ENCODE measurements around the gene KIF2B. TPM values are rescaled to one million over a fixed set of nuclear protein-coding genes. Genes with fewer than 3 reads are reported as not detected.

The KIF2B gene, protein sequence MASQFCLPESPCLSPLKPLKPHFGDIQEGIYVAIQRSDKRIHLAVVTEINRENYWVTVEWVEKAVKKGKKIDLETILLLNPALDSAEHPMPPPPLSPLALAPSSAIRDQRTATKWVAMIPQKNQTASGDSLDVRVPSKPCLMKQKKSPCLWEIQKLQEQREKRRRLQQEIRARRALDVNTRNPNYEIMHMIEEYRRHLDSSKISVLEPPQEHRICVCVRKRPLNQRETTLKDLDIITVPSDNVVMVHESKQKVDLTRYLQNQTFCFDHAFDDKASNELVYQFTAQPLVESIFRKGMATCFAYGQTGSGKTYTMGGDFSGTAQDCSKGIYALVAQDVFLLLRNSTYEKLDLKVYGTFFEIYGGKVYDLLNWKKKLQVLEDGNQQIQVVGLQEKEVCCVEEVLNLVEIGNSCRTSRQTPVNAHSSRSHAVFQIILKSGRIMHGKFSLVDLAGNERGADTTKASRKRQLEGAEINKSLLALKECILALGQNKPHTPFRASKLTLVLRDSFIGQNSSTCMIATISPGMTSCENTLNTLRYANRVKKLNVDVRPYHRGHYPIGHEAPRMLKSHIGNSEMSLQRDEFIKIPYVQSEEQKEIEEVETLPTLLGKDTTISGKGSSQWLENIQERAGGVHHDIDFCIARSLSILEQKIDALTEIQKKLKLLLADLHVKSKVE
- total RNA-seq (ENCODE audit: low replicate concordance), result not detected in 2 replicates

DNA sequence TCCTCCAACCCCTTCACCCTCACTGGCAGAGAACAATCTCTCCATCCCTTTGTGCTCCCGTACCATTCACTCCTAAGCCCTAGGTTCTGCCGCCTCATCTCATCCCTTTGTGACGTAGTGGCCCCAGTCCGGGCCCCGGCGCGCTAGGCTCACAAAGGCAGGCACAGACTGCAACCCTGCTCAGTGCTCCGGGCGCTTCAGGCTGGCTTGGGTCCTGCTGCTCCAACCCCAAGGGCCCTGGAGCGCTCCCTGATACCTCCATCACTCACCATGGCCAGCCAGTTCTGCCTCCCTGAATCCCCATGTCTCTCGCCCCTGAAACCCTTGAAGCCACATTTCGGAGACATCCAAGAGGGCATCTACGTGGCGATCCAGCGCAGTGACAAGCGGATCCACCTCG lies at the start of gene KIF2B:
KIF2B (plus strand) TSS at position 164 of the 400 bp plus-strand sequence; CDS start at position 271, 107 bp downstream.
- Histone ChIP-seq H4K20me1 (ENCODE audit: low read depth) (no peaks in the 10 kb centered on the region), H3K4me3 (no peak within 1 kb of the TSS), H3K79me2 (ENCODE audit: low read depth) (no peaks in the 10 kb centered on the region), H3K9me3 (ENCODE audit: low read depth) (no peaks in the 10 kb centered on the region), H2AFZ (replicated peaks) (no peak within 1 kb of the TSS), H3K27me3 (no peaks in the 10 kb centered on the region), H3K27ac (no peak within 1 kb of the TSS), H3K4me2 (no peak within 1 kb of the TSS), H3K4me1 (no peaks in the 10 kb centered on the region), H3F3A (ENCODE audit: low read depth) (no peaks in the 10 kb centered on the region), H3K9ac (no peak within 1 kb of the TSS), H3K36me3 (no peaks in the 10 kb centered on the region)
- H3K4me1 Mint-ChIP-seq, result peaks cover 5% of the 10 kb centered on the region
- no peaks in the 10 kb centered on the region for H3K36me3 Mint-ChIP-seq
- TF ChIP-seq, protein P1, sequence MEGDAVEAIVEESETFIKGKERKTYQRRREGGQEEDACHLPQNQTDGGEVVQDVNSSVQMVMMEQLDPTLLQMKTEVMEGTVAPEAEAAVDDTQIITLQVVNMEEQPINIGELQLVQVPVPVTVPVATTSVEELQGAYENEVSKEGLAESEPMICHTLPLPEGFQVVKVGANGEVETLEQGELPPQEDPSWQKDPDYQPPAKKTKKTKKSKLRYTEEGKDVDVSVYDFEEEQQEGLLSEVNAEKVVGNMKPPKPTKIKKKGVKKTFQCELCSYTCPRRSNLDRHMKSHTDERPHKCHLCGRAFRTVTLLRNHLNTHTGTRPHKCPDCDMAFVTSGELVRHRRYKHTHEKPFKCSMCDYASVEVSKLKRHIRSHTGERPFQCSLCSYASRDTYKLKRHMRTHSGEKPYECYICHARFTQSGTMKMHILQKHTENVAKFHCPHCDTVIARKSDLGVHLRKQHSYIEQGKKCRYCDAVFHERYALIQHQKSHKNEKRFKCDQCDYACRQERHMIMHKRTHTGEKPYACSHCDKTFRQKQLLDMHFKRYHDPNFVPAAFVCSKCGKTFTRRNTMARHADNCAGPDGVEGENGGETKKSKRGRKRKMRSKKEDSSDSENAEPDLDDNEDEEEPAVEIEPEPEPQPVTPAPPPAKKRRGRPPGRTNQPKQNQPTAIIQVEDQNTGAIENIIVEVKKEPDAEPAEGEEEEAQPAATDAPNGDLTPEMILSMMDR (IDR thresholded peaks at IDR 0.05), result no peak
- TF ChIP-seq EZH2 (IDR thresholded peaks at IDR 0.05), result no peak
- TF ChIP-seq EZH2phosphoT487 (IDR thresholded peaks at IDR 0.05), result no peak
- H3K9me3 Mint-ChIP-seq, result peaks cover 8% of the 10 kb centered on the region
- no peak for DNase-seq (ENCODE audit: low spot score)
- H3K4me3 Mint-ChIP-seq, result no peak within 1 kb of the TSS
- H3K27me3 Mint-ChIP-seq (ENCODE audit: insufficient read depth, low read depth), result no peaks in the 10 kb centered on the region
- no peak within 1 kb of the TSS for H3K27ac Mint-ChIP-seq

DNA sequence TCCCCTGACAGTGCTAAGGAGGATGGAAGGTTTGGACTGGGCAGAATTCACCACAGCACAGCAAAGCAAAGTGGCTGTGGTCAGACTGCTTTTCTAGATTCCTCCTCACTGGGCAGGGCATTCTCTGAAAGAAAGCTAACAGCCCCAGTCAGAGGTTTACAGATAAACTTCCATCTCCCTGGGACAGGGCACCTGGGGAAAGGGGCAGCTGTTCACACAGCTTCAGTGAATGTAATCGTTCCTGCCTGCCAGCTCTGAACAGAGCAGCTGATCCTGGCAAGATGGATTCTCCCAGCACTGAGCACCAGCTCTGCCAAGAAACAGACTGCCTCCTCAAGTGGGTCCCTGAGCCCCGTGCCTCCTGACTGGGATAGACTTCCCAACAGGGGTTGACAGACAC lies 42.4 kb upstream of the KIF2B start:
- Mint-ChIP-seq H3K27me3 (ENCODE audit: insufficient read depth, low read depth) (peaks cover 2% of the 10 kb centered on the region), H3K4me1 (no peaks in the 10 kb centered on the region), H3K9me3 (peaks cover 5% of the 10 kb centered on the region), H3K4me3 (no peak overlapping the region), H3K36me3 (no peaks in the 10 kb centered on the region), H3K27ac (no peak overlapping the region)
- H3K4me3 ChIP-seq, result no peak overlapping the region
- H3K36me3 ChIP-seq, result no peaks in the 10 kb centered on the region
- TF ChIP-seq EZH2phosphoT487 (IDR thresholded peaks at IDR 0.05), result no peak
- TF ChIP-seq, protein P1 (IDR thresholded peaks at IDR 0.05), result no peak
- TF ChIP-seq EZH2 (IDR thresholded peaks at IDR 0.05), result no peak
- H3K79me2 ChIP-seq (ENCODE audit: low read depth), result no peaks in the 10 kb centered on the region
- no peaks in the 10 kb centered on the region for H3K9me3 ChIP-seq (ENCODE audit: low read depth)
- no peak overlapping the region for H3K9ac ChIP-seq
- no peaks in the 10 kb centered on the region for H3K27me3 ChIP-seq
- H3F3A ChIP-seq (ENCODE audit: low read depth), result no peaks in the 10 kb centered on the region
- no peak overlapping the region for H3K27ac ChIP-seq
- no peak overlapping the region for H3K4me2 ChIP-seq
- H4K20me1 ChIP-seq (ENCODE audit: low read depth), result no peaks in the 10 kb centered on the region
- DNase-seq (ENCODE audit: low spot score), result no peak
- H2AFZ ChIP-seq (replicated peaks), result no peak overlapping the region
- no peaks in the 10 kb centered on the region for H3K4me1 ChIP-seq

DNA sequence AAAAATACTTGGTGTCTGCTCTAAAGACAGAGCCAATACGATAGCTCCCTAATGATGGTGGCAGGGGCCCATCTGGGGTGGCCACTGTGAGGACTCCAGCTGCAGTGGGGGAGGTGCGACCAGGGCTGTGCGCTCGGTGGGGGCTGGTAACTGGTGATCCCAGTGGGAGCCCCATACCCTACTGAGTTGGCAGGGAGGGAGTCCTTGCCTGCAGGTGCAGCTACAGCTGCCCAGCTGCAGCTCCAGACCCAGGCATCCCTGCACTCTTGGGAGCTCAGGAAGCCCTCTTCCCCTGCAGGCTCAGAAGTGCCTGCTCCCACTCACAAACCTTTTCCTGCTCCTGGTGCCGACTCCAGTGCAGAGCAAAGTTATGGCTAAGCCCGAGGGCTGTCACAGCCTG lies 31.2 kb upstream of the KIF2B start:
- H3K4me1 Mint-ChIP-seq, result peaks cover 6% of the 10 kb centered on the region
- Histone ChIP-seq H2AFZ (replicated peaks) (no peak overlapping the region), H3K4me2 (no peak overlapping the region), H3K36me3 (no peaks in the 10 kb centered on the region), H3K27ac (no peak overlapping the region), H3K9me3 (ENCODE audit: low read depth) (no peaks in the 10 kb centered on the region), H3K79me2 (ENCODE audit: low read depth) (no peaks in the 10 kb centered on the region), H3K27me3 (no peaks in the 10 kb centered on the region), H4K20me1 (ENCODE audit: low read depth) (no peaks in the 10 kb centered on the region), H3K4me1 (no peaks in the 10 kb centered on the region), H3F3A (ENCODE audit: low read depth) (no peaks in the 10 kb centered on the region), H3K4me3 (no peak overlapping the region), H3K9ac (no peak overlapping the region)
- no peak overlapping the region for H3K27ac Mint-ChIP-seq
- DNase-seq (ENCODE audit: low spot score), result no peak
- no peaks in the 10 kb centered on the region for H3K9me3 Mint-ChIP-seq
- no peaks in the 10 kb centered on the region for H3K36me3 Mint-ChIP-seq
- TF ChIP-seq EZH2 (IDR thresholded peaks at IDR 0.05) (no peak), EZH2phosphoT487 (IDR thresholded peaks at IDR 0.05) (no peak)
- TF ChIP-seq, protein P1 (IDR thresholded peaks at IDR 0.05), result no peak
- H3K27me3 Mint-ChIP-seq (ENCODE audit: insufficient read depth, low read depth), result no peaks in the 10 kb centered on the region
- no peak overlapping the region for H3K4me3 Mint-ChIP-seq
